T-helper 2 cell treated with Interferon-gamma antibody and Interleukin-4, amounts not matched to agents 100 ng/mL and 5 ng/mL, for 36 hours (primary cell): ENCODE results near the gene ZNF483. TPM values are rescaled to one million over a fixed set of nuclear protein-coding genes. Genes with fewer than 3 reads are reported as not detected.
"Not testable (repeated sequence)": the region's sequence is repeated elsewhere in the genome, so short reads cannot be mapped to it uniquely, and the experiment has no call there.

Experiments used
- intact Hi-C: fragments of 100-400 bp; cut with micrococcal nuclease; formaldehyde crosslinking; loops from one replicate; pipeline ENCODE4 v1.15.1; 2023
- total RNA-seq: library from RNA; stranded (reverse); gene quantifications from 2 replicates; pipeline ENCODE4 v1.2.3, GENCODE V29; 2022

The ZNF483 gene
- total RNA-seq, 1 donor from 2014 or later, result 5.0 TPM

- intact Hi-C loops, result no loop called here
Measured at GRCh38 chr9:111533099-111533790, 8.3 kb downstream of the ZNF483 start.

- intact Hi-C loops, result no loop called here
Measured at GRCh38 chr9:111542497-111543254, 17.7 kb downstream of the ZNF483 start.

- intact Hi-C loops, result no loop called here
Measured at GRCh38 chr9:111548623-111549022, 23.6 kb downstream of the ZNF483 start.

GRCh38 chr9:111555425-111555824 lies 30.4 kb downstream of the ZNF483 start:
- intact Hi-C loops, result not testable (repeated sequence)

GRCh38 chr9:111559000-111559610 lies 34.1 kb downstream of the ZNF483 start:
- intact Hi-C loops, result no loop called here

GRCh38 chr9:111561165-111561719 lies 36.3 kb downstream of the ZNF483 start:
- intact Hi-C loops, result no loop called here

GRCh38 chr9:111566234-111566633 lies 41.3 kb downstream of the ZNF483 start:
- intact Hi-C loops, result no loop called here

- intact Hi-C loops, result not testable (repeated sequence)
Measured at GRCh38 chr9:111568127-111568526, 43.1 kb downstream of the ZNF483 start.

GRCh38 chr9:111572950-111573604 lies 48.1 kb downstream of the ZNF483 start:
- intact Hi-C loops, result no loop called here

- intact Hi-C loops, result no loop called here
Measured at GRCh38 chr9:111582888-111583287, 57.9 kb downstream of the ZNF483 start.

GRCh38 chr9:111586378-111586777 lies 61.4 kb downstream of the ZNF483 start:
- intact Hi-C loops, result no loop called here

- intact Hi-C loops, result no loop called here
Measured at GRCh38 chr9:111588846-111589245, 63.9 kb downstream of the ZNF483 start.

- intact Hi-C loops, result loop anchor here (1.0 to 10.0 kb wide), 4 partner anchors 33 to 476 kb away; partner anchors contain the start of genes DNAJC25 and ECPAS
Measured at GRCh38 chr9:111597852-111598732, 73.1 kb downstream of the ZNF483 start.

GRCh38 chr9:111598733-111599091 lies 73.7 kb downstream of the ZNF483 start:
- intact Hi-C loops, result loop anchor here (1.0 to 10.0 kb wide), 4 partner anchors 32 to 476 kb away; partner anchors contain the start of genes DNAJC25 and ECPAS

- intact Hi-C loops, result loop anchor here (2.0 to 10.0 kb wide), 2 partner anchors 31 to 115 kb away; partner anchors contain the start of genes DNAJC25 and ECPAS
Measured at GRCh38 chr9:111599092-111599954, 74.3 kb downstream of the ZNF483 start, which contains the start of gene PTGR1. Gene PTGR1, minus strand, starts transcription at chr9:111599647. Its CDS starts 2,225 bp downstream, at chr9:111597422.

GRCh38 chr9:111599955-111600343 lies 75.0 kb downstream of the ZNF483 start:
- intact Hi-C loops, result loop anchor here (2.0 to 10.0 kb wide), 2 partner anchors 31 to 115 kb away; partner anchors contain the start of genes DNAJC25 and ECPAS

- intact Hi-C loops, result no loop called here
Measured at GRCh38 chr9:111601237-111602018, 76.4 kb downstream of the ZNF483 start.

- intact Hi-C loops, result no loop called here
Measured at GRCh38 chr9:111603041-111603440, 78.1 kb downstream of the ZNF483 start.
